ENCODE results near the gene OR1K1. TPM values are rescaled to one million over a fixed set of nuclear protein-coding genes. Genes with fewer than 3 reads are reported as not detected.

Gene OR1K1
- total RNA-seq, 2 experiments from 2014 or later, result not detected

- no peak for DNase-seq
- ChIA-PET POLR2A (no interaction called here), CTCF (no interaction called here)
- no peaks in the 10 kb centered on the region for H3K4me1 Mint-ChIP-seq (ENCODE audit: low read depth)
- no peak overlapping the region for H3K4me3 Mint-ChIP-seq
- ATAC-seq, result no peak
- H3K27me3 Mint-ChIP-seq, result no peaks in the 10 kb centered on the region
- H3K36me3 Mint-ChIP-seq (ENCODE audit: low read depth), result no peaks in the 10 kb centered on the region
- no peak overlapping the region for H3K27ac Mint-ChIP-seq
- intact Hi-C loops (cut with micrococcal nuclease), result no loop called here
- H3K9me3 Mint-ChIP-seq, result no peaks in the 10 kb centered on the region
- no peak for TF ChIP-seq CTCF (IDR thresholded peaks at IDR 0.05)
Measured at GRCh38 chr9:122786338-122786737, 13.6 kb upstream of the OR1K1 start.

GRCh38 chr9:122788831-122789230 is 11.1 kb upstream of the OR1K1 start, which contains the start of gene OR5C1:
Gene OR5C1 (plus strand): TSS chr9:122788933. CDS start chr9:122788933, 0 bp downstream.
- Mint-ChIP-seq H3K4me1 (ENCODE audit: low read depth) (no peaks in the 10 kb centered on the region), H3K9me3 (no peaks in the 10 kb centered on the region), H3K4me3 (no peak within 1 kb of the TSS), H3K27ac (no peak within 1 kb of the TSS), H3K27me3 (no peaks in the 10 kb centered on the region), H3K36me3 (ENCODE audit: low read depth) (no peaks in the 10 kb centered on the region)
- DNase-seq (no peak), ATAC-seq (no peak)
- ChIA-PET POLR2A (no interaction called here), CTCF (no interaction called here)
- intact Hi-C loops (cut with micrococcal nuclease), result no loop called here
- no peak for TF ChIP-seq CTCF (IDR thresholded peaks at IDR 0.05)

GRCh38 chr9:122789256-122790046 is 10.5 kb upstream of the OR1K1 start:
- POLR2A ChIA-PET, result no interaction called here
- CTCF ChIA-PET, result interaction anchor here (1.0 kb wide), 1 partner anchor 11 kb away, joined by 3 read pairs; no protein-coding TSS in a partner anchor
- ATAC-seq (no peak), DNase-seq (no peak)
- Mint-ChIP-seq H3K4me3 (no peak overlapping the region), H3K27me3 (no peaks in the 10 kb centered on the region), H3K27ac (no peak overlapping the region), H3K36me3 (ENCODE audit: low read depth) (no peaks in the 10 kb centered on the region), H3K4me1 (ENCODE audit: low read depth) (no peaks in the 10 kb centered on the region), H3K9me3 (no peaks in the 10 kb centered on the region)
- intact Hi-C loops (cut with micrococcal nuclease), result no loop called here
- TF ChIP-seq CTCF (IDR thresholded peaks at IDR 0.05), result no peak

- H3K4me1 Mint-ChIP-seq (ENCODE audit: low read depth), result no peaks in the 10 kb centered on the region
- ATAC-seq, result no peak
- CTCF ChIA-PET, result interaction anchor here (1.0 kb wide), 1 partner anchor 293 kb away, joined by 4 read pairs; no protein-coding TSS in a partner anchor
Measured at GRCh38 chr9:122791872-122792669, 7.9 kb upstream of the OR1K1 start.

More at GRCh38 chr9:122791872-122792669, 7.9 kb upstream of the OR1K1 start:
- Mint-ChIP-seq H3K4me3 (no peak overlapping the region), H3K9me3 (no peaks in the 10 kb centered on the region), H3K27me3 (no peaks in the 10 kb centered on the region), H3K36me3 (ENCODE audit: low read depth) (no peaks in the 10 kb centered on the region), H3K27ac (no peak overlapping the region)
- POLR2A ChIA-PET, result no interaction called here
- intact Hi-C loops (cut with micrococcal nuclease), result no loop called here
- no peak for DNase-seq
- no peak for TF ChIP-seq CTCF (IDR thresholded peaks at IDR 0.05)

All from activated CD8-positive, alpha-beta T cell treated with anti-CD3 and anti-CD28 coated beads for 36 hours (primary cell).